Testis (tissue), 2 donors: ENCODE data around the gene IGFBP2.

Experiments used
- CTCF ChIP-seq, 3 experiments: fragments of 450-650 bp in 2 of 3; fragments of 200-600 bp in 1 of 3; sonication (generic) in 1 of 3; IDR thresholded peaks; one replicate each; pipeline ENCODE4 v1.5.1; 2016 to 2019; ENCODE audit warnings: antibody characterized with exemption in 3 of 3, mild to moderate bottlenecking in 2 of 3, moderate library complexity in 1 of 3
- POLR2A ChIP-seq: fragments of 450-650 bp; IDR thresholded peaks from one replicate; pipeline ENCODE4 v1.6.1; 2017; ENCODE audit warnings: antibody characterized with exemption, mild to moderate bottlenecking, moderate library complexity

GRCh38 chr2:216665242-216665641, 32.0 kb downstream of the IGFBP2 start:
- TF ChIP-seq CTCF (IDR thresholded peaks at IDR 0.05) (no peak), POLR2A (no peak)
